IPS DF 6.9 (cell line): ENCODE measurements around the gene CHD8.

Experiments
- DNase-seq: peaks from one replicate; pipeline ENCODE4 v3.0.0-alpha.2; 2013; ENCODE audit warnings: low read depth, low spot score
- H3K27ac ChIP-seq: one replicate; pipeline ENCODE4 v1.5.1; 2013; ENCODE audit warnings: low read length, control low read depth
- H3K27me3 ChIP-seq: 2 replicates; pipeline ENCODE4 v1.6.1; 2013; ENCODE audit warnings: mild to moderate bottlenecking, low read length; ENCODE audit not compliant: control insufficient read depth, insufficient read depth
- H3K36me3 ChIP-seq: 2 replicates; pipeline ENCODE4 v1.6.1; 2013; ENCODE audit warnings: low read length; ENCODE audit not compliant: control insufficient read depth, insufficient read depth
- H3K4me1 ChIP-seq: 2 replicates; pipeline ENCODE4 v1.6.1; 2013; ENCODE audit warnings: low read length; ENCODE audit not compliant: control insufficient read depth, insufficient read depth
- H3K4me3 ChIP-seq: 2 replicates; pipeline ENCODE4 v1.5.1; 2013; ENCODE audit warnings: mild to moderate bottlenecking, low read length
- H3K9me3 ChIP-seq: 2 replicates; pipeline ENCODE4 v1.6.1; 2013; ENCODE audit warnings: low read length, inconsistent platforms; ENCODE audit not compliant: control insufficient read depth, insufficient read depth
- WGBS: extraction: QIAGEN DNeasy Blood & Tissue Kit; methylation state at CpG from one replicate; pipeline ENCODE4 v1.1.7; 2013; ENCODE audit warnings: mixed read lengths, missing lambda C conversion rate; ENCODE audit not compliant: insufficient read length, insufficient coverage; 5-methylcytosine and 5-hydroxymethylcytosine counted together

Gene CHD8

DNA sequence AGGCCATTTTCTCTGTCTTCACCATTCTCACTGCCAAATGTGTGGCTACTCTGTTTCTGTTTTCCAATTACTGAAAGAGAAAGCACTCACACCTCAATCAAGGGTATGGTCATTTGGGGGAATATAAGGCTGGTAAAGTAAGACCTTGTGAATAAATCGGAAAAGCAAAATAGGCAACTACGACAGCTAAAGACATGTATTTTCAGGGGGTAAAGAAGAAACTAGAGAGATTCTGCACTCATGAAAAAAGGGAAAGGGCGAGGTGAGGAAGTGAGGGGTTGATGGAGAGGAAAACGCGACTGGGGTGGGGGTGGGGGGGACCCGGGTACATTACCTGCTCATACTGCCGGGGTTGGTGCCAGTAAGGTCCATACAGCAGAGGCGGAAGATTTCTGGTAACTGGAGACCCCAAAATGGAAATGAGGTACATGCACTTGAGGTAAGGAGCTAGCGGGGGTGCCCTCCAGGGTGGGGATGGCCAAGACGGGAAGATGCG is 19.3 kb downstream of the CHD8 start:
- WGBS, result no CpG with 5 or more reads among the region's 11 CpGs
- no peaks in the 10 kb centered on the region for H3K4me1 ChIP-seq

DNA sequence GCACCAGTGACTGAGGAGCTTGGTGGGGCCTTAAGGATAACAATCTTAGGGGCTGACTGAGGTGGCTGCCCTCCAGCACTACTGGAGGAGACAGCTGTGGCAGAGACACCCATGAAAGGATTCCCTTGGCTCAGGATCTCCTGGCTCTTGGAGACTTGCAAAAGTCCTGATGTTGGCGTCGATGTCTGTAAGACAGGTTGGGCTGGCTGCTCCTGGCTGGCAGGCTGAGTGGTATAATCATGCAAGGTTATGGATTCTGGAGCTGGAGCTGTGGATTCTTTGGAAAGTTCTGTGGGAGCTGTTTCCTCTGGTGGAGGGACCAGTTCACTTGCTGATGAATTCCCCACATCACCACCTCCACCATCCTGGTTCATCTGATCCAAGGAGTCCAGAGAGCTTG is 24.8 kb downstream of the CHD8 start:
- peaks cover 29% of the 10 kb centered on the region for H3K36me3 ChIP-seq
- WGBS, result no CpG with 5 or more reads among the region's 2 CpGs

More for the DNA sequence above, 19.3 kb downstream of the CHD8 start:
- Histone ChIP-seq H3K9me3 (no peaks in the 10 kb centered on the region), H3K27ac (no peak overlapping the region), H3K36me3 (peaks cover under 1% of the 10 kb centered on the region; the same call in 1 of the 2 replicates), H3K27me3 (no peaks in the 10 kb centered on the region), H3K4me3 (peak overlapping the region; percentile 78; the same call in 1 of the 2 replicates)
- DNase-seq, result no peak

DNA sequence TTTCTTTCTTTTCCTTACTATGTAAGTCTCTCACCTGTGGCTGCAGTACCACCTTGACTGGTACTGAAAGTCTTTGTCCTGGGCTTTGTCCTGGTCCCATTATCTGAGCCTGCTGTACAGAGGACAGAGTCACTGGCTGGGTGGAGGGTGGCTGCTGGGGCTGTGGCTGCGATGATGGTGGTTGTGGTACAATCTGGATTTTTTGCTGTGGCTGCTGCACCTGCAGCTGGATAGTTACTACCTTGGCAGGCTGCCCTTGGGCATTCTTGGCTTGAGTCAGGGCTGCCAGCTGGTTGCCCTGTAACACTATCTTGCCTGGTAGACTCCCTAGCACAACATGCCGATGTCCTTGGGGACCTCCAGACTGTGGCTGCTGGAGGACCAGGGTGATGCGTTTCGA is 27.0 kb downstream of the CHD8 start:
- H3K27ac ChIP-seq, result no peak overlapping the region
- no peaks in the 10 kb centered on the region for H3K27me3 ChIP-seq
- H3K4me3 ChIP-seq, result no peak overlapping the region
- no CpG with 5 or more reads among the region's 4 CpGs for WGBS
- peaks cover 33% of the 10 kb centered on the region for H3K36me3 ChIP-seq
- no peaks in the 10 kb centered on the region for H3K9me3 ChIP-seq
- no peaks in the 10 kb centered on the region for H3K4me1 ChIP-seq
- DNase-seq, result no peak

More for the DNA sequence above, 24.8 kb downstream of the CHD8 start:
- DNase-seq, result no peak
- Histone ChIP-seq H3K9me3 (no peaks in the 10 kb centered on the region), H3K4me3 (no peak overlapping the region), H3K27me3 (no peaks in the 10 kb centered on the region), H3K4me1 (no peaks in the 10 kb centered on the region), H3K27ac (no peak overlapping the region)

DNA sequence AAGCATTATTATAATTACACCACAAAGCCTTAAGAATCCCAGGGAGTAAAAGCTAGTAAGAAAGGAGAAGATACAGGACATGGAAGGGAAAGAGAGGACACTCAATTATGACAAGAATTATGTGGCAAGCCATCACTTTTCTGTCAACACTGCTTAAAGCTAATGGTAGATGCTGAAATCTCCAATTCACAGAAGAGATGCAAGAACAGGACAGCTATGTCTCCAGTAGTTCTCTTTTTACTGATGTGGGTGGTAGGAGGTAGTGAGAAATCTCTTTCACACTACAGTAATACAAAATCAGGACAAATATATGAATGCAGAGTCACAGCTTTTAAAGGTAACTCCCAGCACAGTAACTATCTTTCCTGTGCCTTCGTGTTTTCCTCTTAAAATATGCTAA is 29.2 kb downstream of the CHD8 start:
- no peaks in the 10 kb centered on the region for H3K9me3 ChIP-seq
- no peak for DNase-seq
- H3K4me1 ChIP-seq, result no peaks in the 10 kb centered on the region
- H3K36me3 ChIP-seq, result peaks cover 47% of the 10 kb centered on the region
- H3K27ac ChIP-seq, result no peak overlapping the region
- no peaks in the 10 kb centered on the region for H3K27me3 ChIP-seq
- WGBS, result no CpG with 5 or more reads among the region's 1 CpG
- no peak overlapping the region for H3K4me3 ChIP-seq

DNA sequence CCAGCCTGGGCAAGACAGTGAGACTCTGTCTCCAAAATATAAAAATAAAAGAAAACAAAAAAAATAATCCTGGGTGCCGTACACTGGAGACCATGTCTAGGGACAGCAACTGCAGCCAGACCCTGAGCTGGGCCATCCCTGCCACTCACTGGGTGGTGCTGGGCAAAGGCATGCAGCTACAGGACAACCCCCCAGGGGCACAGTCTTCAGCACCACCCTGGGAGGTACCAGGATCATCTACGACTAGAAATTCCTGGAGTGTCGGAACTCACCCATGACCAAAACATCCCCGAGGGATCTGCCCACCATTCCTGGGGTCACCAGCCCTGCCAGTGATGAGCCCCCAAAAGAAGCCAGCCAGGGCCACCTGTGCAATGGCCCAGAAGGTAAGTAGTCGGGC is 36.4 kb downstream of the CHD8 start:
- Histone ChIP-seq H3K27me3 (no peaks in the 10 kb centered on the region), H3K9me3 (no peaks in the 10 kb centered on the region), H3K4me1 (no peaks in the 10 kb centered on the region), H3K27ac (no peak overlapping the region), H3K36me3 (peaks cover 31% of the 10 kb centered on the region; the same call in 1 of the 2 replicates), H3K4me3 (no peak overlapping the region)
- no peak for DNase-seq
- WGBS, result no CpG with 5 or more reads among the region's 5 CpGs

DNA sequence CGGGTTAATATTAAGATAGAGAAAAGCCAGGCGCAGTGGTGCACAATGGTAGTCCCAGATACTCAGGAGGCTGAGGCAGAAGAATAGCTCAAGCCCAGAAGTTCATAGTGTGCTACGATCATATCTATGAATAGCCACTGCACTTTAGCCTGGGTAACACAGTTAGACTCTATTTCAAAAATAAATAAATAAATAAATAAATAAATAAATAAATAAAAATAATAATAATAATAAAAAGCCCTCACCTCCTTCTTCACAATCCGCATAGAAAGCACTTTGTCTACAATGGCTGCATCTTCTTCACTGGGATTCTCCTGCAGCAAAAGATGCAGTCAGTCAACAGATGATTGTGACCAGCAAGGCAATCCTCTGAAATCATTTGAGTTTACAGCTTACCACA is 40.6 kb downstream of the CHD8 start:
- Histone ChIP-seq H3K36me3 (peaks cover 26% of the 10 kb centered on the region; the same call in 1 of the 2 replicates), H3K4me1 (no peaks in the 10 kb centered on the region), H3K4me3 (no peak overlapping the region), H3K27me3 (no peaks in the 10 kb centered on the region), H3K27ac (no peak overlapping the region), H3K9me3 (no peaks in the 10 kb centered on the region)
- no CpG with 5 or more reads among the region's 4 CpGs for WGBS
- no peak for DNase-seq

DNA sequence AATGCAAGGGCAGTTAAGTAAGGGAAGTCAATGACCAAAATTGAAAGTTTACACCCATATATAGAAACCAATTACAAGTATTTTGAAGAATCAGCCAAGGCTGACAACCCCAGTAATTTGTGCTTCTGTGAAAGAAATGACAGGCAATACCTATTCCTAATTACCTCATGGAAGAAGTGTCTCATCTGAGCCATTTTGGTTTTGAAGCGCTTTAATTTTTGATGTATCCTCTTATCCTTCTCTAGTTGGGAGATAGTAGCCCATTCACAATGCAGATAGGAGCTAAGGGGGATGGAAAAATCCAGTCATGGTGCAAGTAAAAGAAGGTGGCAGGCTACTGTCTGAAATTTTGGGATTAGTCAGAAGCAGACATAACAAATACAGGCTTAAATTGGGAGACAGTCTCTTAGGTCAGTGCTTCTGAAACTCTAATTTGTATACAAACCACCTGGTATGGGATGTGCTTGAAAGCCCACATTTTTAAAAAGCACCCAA is 41.7 kb downstream of the CHD8 start:
- Histone ChIP-seq H3K27ac (no peak overlapping the region), H3K9me3 (no peaks in the 10 kb centered on the region), H3K36me3 (peaks cover 22% of the 10 kb centered on the region; the same call in 1 of the 2 replicates), H3K4me3 (no peak overlapping the region), H3K4me1 (no peaks in the 10 kb centered on the region), H3K27me3 (no peaks in the 10 kb centered on the region)
- no CpG with 5 or more reads among the region's 1 CpG for WGBS
- DNase-seq, result no peak

DNA sequence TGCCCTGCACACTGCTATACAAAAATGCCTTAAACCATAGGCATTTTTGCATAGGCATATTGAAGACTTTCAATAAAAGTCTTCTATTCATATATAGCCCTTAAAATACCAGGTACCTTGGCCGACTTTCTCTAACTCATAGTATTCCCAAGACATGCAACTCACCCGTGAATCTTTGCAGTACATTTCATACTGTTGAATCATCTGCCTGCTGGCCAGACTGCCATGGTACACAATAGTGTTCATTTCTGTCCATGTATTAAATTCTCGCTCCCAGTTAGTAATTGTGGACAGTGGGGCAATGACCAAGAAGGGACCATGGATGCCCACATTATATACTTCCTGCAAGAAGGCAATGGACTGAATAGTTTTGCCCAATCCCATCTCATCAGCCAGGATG is 47.8 kb downstream of the CHD8 start:
- DNase-seq, result no peak
- peaks cover 23% of the 10 kb centered on the region; the same call in 1 of the 2 replicates for H3K36me3 ChIP-seq
- H3K9me3 ChIP-seq, result no peaks in the 10 kb centered on the region
- no peaks in the 10 kb centered on the region for H3K27me3 ChIP-seq
- WGBS, result no CpG with 5 or more reads among the region's 3 CpGs
- no peak overlapping the region for H3K4me3 ChIP-seq
- H3K27ac ChIP-seq, result no peak overlapping the region
- H3K4me1 ChIP-seq, result no peaks in the 10 kb centered on the region

DNA sequence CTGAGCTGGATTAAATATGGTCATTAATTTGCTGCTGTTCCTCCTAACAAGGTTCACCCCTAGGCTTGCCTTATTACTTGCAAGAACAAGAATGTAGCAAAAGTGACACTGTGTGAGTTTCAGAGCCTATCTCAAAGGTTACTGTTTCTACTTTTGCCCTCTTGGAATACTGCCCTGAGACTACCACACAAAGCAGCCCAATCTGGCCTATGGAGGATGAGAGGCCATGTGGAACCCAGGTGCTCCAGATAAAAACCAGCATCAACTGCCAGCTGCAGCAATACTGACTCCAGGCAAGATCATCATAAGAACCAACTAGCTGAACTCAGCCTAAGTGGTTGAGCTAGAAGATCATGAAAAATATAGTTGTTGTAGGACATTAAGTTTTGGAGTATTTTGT is 49.7 kb downstream of the CHD8 start:
- no peaks in the 10 kb centered on the region for H3K27me3 ChIP-seq
- peaks cover 33% of the 10 kb centered on the region; the same call in 1 of the 2 replicates for H3K36me3 ChIP-seq
- no peak overlapping the region for H3K27ac ChIP-seq
- no peak for DNase-seq
- no peaks in the 10 kb centered on the region for H3K4me1 ChIP-seq
- no peak overlapping the region for H3K4me3 ChIP-seq
- H3K9me3 ChIP-seq, result no peaks in the 10 kb centered on the region

DNA sequence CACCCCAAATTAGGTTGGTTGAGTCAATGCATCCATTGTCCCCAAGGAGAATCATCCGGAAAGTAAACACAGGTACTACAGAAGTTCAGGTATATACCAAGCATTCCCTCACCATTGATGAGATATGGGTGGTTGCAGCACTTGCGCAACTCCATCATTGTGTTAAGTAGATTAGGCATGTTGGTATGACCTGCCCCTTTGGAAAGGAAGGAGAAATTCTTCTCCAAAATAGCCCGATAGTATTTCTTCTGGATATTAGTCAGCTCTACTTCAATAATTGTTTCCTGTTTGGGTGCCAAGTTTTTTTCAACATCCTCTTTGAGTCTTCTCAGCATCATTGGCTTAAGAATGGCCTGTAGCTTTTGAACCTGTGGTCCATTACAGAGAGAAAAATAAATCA is 50.8 kb downstream of the CHD8 start:
- peaks cover 33% of the 10 kb centered on the region; the same call in 1 of the 2 replicates for H3K36me3 ChIP-seq
- no peaks in the 10 kb centered on the region for H3K9me3 ChIP-seq
- H3K4me1 ChIP-seq, result no peaks in the 10 kb centered on the region
- no peak overlapping the region for H3K4me3 ChIP-seq
- WGBS, result no CpG with 5 or more reads among the region's 3 CpGs
- no peak for DNase-seq
- no peak overlapping the region for H3K27ac ChIP-seq
- no peaks in the 10 kb centered on the region for H3K27me3 ChIP-seq

DNA sequence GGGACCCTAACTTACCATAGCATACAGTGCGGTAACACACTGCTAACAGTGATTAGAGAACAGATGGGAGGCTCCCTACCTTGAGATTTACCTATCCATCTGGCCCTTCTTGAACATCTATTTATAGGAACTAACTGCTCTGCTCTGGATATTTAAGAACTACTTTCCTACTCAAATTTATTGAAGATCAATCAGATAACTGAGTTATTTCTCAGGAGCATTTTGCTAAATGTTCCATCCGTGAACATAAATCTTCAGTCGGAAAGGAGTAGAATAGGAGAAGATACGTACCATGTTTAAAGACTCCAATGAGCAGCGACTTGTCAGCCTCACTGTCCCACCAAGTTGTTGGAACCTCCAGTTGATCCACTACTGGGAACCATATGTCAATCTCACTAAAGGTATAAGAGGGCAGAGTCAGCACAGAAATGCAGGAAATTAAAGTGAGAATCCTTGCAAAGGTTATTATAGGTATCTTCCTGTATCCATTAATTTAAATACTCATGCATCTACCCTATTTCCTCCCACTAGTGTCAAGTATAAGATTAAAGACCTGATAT is 56.5 kb downstream of the CHD8 start:
- no CpG with 5 or more reads among the region's 5 CpGs for WGBS
- DNase-seq, result no peak
- Histone ChIP-seq H3K4me1 (no peaks in the 10 kb centered on the region), H3K27me3 (no peaks in the 10 kb centered on the region), H3K36me3 (peaks cover 38% of the 10 kb centered on the region; the same call in 1 of the 2 replicates), H3K4me3 (no peak overlapping the region), H3K9me3 (no peaks in the 10 kb centered on the region), H3K27ac (no peak overlapping the region)
